GM20000 (cell line): ENCODE data around the gene SYNE1.

ENCODE experiments used
- DNase-seq: peaks from one replicate; pipeline ENCODE4 v3.0.0; 2012; ENCODE audit warnings: low spot score
- TF ChIP-seq, protein P1 (sequence below): IDR thresholded peaks from 2 replicates; pipeline ENCODE4 v1.5.1; 2012; ENCODE audit warnings: mild to moderate bottlenecking, control low read depth; ENCODE audit errors: extremely low read depth, missing control alignments

Gene SYNE1

GRCh38 chr6:152098683-152099082 lies 538.5 kb downstream of the SYNE1 start:
- TF ChIP-seq, protein P1, sequence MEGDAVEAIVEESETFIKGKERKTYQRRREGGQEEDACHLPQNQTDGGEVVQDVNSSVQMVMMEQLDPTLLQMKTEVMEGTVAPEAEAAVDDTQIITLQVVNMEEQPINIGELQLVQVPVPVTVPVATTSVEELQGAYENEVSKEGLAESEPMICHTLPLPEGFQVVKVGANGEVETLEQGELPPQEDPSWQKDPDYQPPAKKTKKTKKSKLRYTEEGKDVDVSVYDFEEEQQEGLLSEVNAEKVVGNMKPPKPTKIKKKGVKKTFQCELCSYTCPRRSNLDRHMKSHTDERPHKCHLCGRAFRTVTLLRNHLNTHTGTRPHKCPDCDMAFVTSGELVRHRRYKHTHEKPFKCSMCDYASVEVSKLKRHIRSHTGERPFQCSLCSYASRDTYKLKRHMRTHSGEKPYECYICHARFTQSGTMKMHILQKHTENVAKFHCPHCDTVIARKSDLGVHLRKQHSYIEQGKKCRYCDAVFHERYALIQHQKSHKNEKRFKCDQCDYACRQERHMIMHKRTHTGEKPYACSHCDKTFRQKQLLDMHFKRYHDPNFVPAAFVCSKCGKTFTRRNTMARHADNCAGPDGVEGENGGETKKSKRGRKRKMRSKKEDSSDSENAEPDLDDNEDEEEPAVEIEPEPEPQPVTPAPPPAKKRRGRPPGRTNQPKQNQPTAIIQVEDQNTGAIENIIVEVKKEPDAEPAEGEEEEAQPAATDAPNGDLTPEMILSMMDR: no peak
- no peak for DNase-seq

DNA sequence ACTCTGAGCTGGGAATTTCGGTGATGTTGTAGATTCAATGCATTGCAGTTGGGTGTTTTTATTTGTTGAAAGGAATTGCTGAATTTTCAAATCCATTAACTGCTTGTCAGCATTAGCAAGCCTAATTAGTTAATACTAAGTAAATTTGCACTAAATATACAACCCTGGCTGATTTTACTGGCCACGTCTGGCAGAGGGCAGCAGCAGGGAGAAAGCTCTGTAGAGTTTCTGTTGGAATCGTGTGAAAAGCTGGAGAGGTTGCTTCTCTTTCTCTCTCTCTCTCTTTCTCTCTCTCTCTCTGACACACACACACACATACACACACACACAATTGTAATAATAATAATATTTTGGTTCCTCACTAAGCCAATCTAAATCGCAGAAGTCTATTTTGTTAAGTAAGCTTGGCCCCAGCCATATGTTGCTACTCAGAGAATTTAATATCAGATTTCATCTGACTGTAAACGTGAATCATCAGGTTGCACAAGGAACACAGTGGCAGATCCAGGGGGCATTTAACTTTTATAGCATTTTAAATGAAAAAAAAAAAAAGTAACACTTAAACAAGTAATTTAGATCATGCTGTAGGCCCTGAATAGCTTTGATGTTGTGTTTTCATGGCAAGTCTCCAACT lies 540.2 kb downstream of the SYNE1 start:
- no peak for DNase-seq
- TF ChIP-seq, protein P1: no peak

DNA sequence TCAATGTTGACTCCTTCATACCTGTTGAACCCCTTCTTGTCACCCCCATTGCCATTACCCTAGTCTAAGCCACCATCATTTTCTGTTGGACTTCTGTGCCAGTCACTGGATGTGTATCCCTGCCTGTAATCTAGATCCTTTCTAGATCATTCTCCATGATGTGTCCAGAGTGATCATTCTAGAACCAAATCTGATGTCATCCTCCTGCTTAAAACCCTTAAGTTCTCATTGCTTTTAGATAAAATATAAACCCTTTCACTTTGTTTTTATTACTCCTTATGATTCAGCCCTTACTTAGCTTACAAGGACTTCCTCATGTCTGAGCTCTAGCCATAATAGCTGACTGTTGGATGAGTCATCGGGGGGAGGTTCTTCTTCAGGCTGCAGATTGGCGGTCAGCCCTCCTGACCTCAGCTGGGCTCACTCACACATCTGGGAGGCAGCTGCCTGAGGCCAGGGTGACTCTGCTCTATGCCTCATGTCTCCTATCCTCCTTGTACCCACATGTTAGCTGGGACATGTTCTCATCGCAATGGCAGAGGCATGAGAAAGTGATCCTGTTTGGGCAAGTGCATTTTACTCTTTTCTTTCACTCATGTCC lies 542.1 kb downstream of the SYNE1 start:
- TF ChIP-seq, protein P1: no peak
- no peak for DNase-seq

DNA sequence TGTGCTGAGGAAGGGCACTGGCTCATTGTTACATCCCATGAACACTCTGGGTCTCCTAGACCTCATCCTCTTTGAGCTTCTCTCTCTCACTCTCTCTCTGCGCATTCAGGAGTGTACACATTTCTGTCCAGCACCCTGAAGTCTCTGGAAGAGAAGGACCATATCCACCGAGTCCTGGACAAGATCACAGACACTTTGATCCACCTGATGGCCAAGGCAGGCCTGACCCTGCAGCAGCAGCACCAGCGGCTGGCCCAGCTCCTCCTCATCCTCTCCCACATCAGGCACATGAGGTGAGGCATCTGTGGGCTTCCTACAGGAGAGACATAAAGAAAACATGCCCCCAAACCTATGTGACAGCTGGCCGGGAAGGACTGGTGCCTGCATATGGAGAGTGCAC lies 542.9 kb downstream of the SYNE1 start:
- DNase-seq: no peak
- TF ChIP-seq, protein P1: no peak

DNA sequence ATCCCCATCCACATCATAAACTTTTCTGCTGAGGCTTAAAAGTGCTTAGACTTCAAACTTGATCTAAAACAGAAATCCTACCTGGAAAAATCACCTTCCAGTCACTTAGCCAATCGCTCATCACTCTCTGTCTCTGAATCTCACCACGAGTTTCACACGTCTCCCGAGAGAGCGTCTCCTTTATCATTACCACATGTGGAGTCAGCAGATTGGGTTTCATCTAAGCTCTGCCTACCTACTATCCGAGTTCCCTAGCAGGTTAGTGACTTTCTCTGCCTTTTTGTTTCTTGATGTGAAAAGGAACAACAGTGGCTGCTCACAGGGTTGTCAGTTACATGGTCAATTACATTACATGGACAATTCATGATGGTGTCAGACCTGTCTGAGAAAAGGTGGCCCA lies 543.5 kb downstream of the SYNE1 start:
- TF ChIP-seq, protein P1: no peak
- no peak for DNase-seq

GRCh38 chr6:152091851-152092341 lies 545.3 kb downstream of the SYNE1 start:
- TF ChIP-seq, protein P1: no peak
- DNase-seq: no peak

DNA sequence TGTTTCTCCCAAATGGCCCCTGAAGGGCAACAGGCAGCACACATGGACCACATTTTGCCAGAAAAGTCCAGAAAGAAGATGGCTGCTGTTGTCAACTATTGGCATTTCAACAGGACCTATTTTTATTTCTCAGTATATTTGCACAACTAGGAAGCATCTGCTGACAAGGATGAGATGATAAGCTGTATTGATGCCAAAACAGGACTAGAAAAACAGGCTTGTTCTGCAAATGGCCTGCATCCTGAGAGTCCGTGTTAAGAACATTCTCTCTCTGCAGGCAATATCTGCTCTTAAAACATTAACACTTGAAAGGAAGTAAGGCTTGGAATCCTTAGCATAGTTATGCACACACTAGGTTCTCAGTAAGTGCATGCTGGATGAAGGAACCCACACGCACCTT lies 546.0 kb downstream of the SYNE1 start:
- TF ChIP-seq, protein P1: no peak

More for the DNA sequence above, 546.0 kb downstream of the SYNE1 start:
- no peak for DNase-seq
